Adrenal gland (tissue), 12 donors: ENCODE data around the gene FGFR3. TPM values are rescaled to one million over a fixed set of nuclear protein-coding genes. Genes with fewer than 3 reads are reported as not detected.

Source experiments
- DNase-seq, 7 donors: peaks; one replicate each; pipeline ENCODE4 v3.0.0-alpha.2; 2019 to 2020
- H3K27ac ChIP-seq, 5 donors: fragments of 200-600 bp; sonication (generic) in 4 of 5; 1 replicate in 3 of 5; 2 replicates in 2 of 5; pipeline versions ENCODE4 v1.5.1 to v1.8.0; 2016 to 2020; ENCODE audit warnings: mild to moderate bottlenecking in 1 of 5
- H3K27me3 ChIP-seq: fragments of 200-600 bp; 2 replicates; pipeline ENCODE4 v1.8.0; 2021
- H3K36me3 ChIP-seq, 2 donors: fragments of 200-600 bp; replicated peaks in 1 of 2; 1 replicate in 1 of 2; 2 replicates in 1 of 2; pipeline versions ENCODE4 v1.5.1 to v1.8.0; 2018 to 2022
- H3K4me1 ChIP-seq, 2 donors: fragments of 200-600 bp; replicated peaks in 1 of 2; 1 replicate in 1 of 2; 2 replicates in 1 of 2; pipeline versions ENCODE4 v1.5.1 to v1.8.0; 2018 to 2021
- H3K4me3 ChIP-seq, 4 donors: fragments of 200-600 bp; sonication (generic) in 3 of 4; one replicate each; pipeline ENCODE4 v1.5.1; 2016 to 2018
- H3K9me3 ChIP-seq, 3 donors: fragments of 200-600 bp; sonication (generic) in 1 of 3; replicated peaks in 1 of 3; 1 replicate in 2 of 3; 2 replicates in 1 of 3; pipeline versions ENCODE4 v1.5.1 to v1.8.0; 2016 to 2021
- POLR2A ChIP-seq, 2 donors: fragments of 450-650 bp; IDR thresholded peaks; one replicate each; pipeline ENCODE4 v1.6.1; 2017; ENCODE audit warnings: antibody characterized with exemption in 2 of 2, mild to moderate bottlenecking in 2 of 2, moderate library complexity in 1 of 2
- WGBS, 4 donors: extraction: QIAGEN DNeasy Blood & Tissue Kit in 2 of 4; methylation state at CpG; one replicate each; pipeline versions ENCODE4 v1.1.5 to v1.1.7; 2013 to 2017; 5-methylcytosine and 5-hydroxymethylcytosine counted together
- intact Hi-C, 2 donors: fragments of 100-400 bp; cut with DNase I; formaldehyde crosslinking; loops; one replicate each; pipeline versions ENCODE4 v1.14.1 to v1.15.0; 2022 to 2023
- polyA plus RNA-seq, 3 donors: library from polyadenylated mRNA; stranded (reverse); fragments of 200-250 nt in 2 of 3; fragments of 350-450 nt in 1 of 3; fragmentation: Illumina TruSeq in 1 of 3; extraction: RNeasy Lipid Tissue Mini Kit (QIAGEN cat#74804) in 1 of 3; gene quantifications; one replicate each; pipeline ENCODE4 v1.2.3, GENCODE V29; 2013 to 2014
- total RNA-seq, 9 donors: library from RNA; depleted of rRNA in 4 of 9; stranded (reverse); fragments of >200 nt in 4 of 9; fragments of 120-200 nt in 1 of 9; fragmentation: NEBNext Ultra II Directional in 1 of 9; extraction: Animal tissue kit (Norgen Biotek cat#: 25700) in 1 of 9; gene quantifications; one replicate each; pipeline versions ENCODE4 v1.1.0 to v1.2.4, GENCODE V29; 2013 to 2023
- TF ChIP-seq, protein P1 (sequence below), 6 experiments: fragments of 450-650 bp in 4 of 6; fragments of 200-600 bp in 2 of 6; sonication (generic) in 1 of 6; IDR thresholded peaks; 1 replicate in 5 of 6; 2 replicates in 1 of 6; pipeline versions ENCODE4 v1.5.1 to v1.8.0; 2016 to 2021; ENCODE audit warnings: antibody characterized with exemption in 6 of 6, mild to moderate bottlenecking in 2 of 6, moderate library complexity in 1 of 6
- donor health status: healthy with polysubstance abuse.
- donor health status: Bipolar disorder and iron deficiency.
- donor health status: DM: yes; HTN: yes; CAD: no.
- donor health status: DM: no; HTN: no; CAD: no.
- donor health status: DM: no; HTN: no; CAD: no.
- donor health status: DM: yes; HTN: yes; CAD: no.

Gene FGFR3
- total and polyA plus RNA-seq, 12 donors: 0.11 to 4.7 (median 1.9) TPM

GRCh38 chr4:1775731-1776500 is 17.2 kb upstream of the FGFR3 start:
- Histone ChIP-seq H3K36me3 (no peaks in the 10 kb centered on the region), H3K4me3 (no peak overlapping the region), H3K27ac (no peak overlapping the region), H3K27me3 (no peaks in the 10 kb centered on the region), H3K9me3 (no peaks in the 10 kb centered on the region), H3K4me1 (no peaks in the 10 kb centered on the region)
- no peak for DNase-seq
- 69 to 82% (median 78%) methylated on average over 8 to 23 of the region's 23 CpGs for WGBS, 4 donors
- TF ChIP-seq, protein P1, sequence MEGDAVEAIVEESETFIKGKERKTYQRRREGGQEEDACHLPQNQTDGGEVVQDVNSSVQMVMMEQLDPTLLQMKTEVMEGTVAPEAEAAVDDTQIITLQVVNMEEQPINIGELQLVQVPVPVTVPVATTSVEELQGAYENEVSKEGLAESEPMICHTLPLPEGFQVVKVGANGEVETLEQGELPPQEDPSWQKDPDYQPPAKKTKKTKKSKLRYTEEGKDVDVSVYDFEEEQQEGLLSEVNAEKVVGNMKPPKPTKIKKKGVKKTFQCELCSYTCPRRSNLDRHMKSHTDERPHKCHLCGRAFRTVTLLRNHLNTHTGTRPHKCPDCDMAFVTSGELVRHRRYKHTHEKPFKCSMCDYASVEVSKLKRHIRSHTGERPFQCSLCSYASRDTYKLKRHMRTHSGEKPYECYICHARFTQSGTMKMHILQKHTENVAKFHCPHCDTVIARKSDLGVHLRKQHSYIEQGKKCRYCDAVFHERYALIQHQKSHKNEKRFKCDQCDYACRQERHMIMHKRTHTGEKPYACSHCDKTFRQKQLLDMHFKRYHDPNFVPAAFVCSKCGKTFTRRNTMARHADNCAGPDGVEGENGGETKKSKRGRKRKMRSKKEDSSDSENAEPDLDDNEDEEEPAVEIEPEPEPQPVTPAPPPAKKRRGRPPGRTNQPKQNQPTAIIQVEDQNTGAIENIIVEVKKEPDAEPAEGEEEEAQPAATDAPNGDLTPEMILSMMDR (IDR thresholded peaks at IDR 0.05): no peak
- no peak for TF ChIP-seq POLR2A (IDR thresholded peaks at IDR 0.05)
- intact Hi-C loops: no loop called here

DNA sequence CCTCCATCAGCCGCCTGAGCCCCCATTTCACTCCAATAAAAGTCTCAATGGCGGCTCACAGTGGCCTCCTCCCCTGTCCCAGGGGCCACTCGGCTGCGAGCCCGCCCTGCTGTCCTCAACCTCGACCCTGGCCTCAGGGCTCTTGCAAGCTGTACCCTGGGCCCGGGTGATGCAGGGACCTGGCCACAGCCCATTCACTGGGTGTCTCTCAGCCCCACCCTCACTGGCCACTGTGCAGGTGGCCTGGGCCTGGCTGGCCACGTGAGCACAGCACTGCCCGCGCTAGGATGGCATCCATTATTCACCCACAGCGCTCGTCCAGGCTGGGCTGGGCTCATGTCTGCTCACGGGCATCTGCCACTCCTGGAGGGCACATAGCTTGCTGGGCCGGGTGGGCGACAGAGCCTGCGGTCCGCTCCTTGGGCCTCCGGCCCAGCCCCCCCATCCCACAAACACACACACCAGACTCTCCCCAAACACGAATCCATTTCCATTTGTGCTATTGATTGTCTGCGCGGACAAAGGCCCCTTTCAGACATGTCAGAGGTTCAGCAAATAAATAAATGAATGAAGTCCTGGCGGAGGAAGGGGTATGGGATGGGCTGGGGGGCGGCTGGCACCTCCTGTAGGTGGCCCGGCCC is 16.5 kb upstream of the FGFR3 start:
- Histone ChIP-seq H3K4me1 (no peaks in the 10 kb centered on the region), H3K4me3 (no peak overlapping the region), H3K9me3 (no peaks in the 10 kb centered on the region), H3K27me3 (no peaks in the 10 kb centered on the region), H3K36me3 (no peaks in the 10 kb centered on the region), H3K27ac (no peak overlapping the region)
- no peak for DNase-seq
- TF ChIP-seq, protein P1 (IDR thresholded peaks at IDR 0.05): no peak
- no peak for TF ChIP-seq POLR2A (IDR thresholded peaks at IDR 0.05)
- 90 to 93% (median 91%) methylated on average over 15 to 24 of the region's 24 CpGs for WGBS, 4 donors
- intact Hi-C loops: no loop called here

DNA sequence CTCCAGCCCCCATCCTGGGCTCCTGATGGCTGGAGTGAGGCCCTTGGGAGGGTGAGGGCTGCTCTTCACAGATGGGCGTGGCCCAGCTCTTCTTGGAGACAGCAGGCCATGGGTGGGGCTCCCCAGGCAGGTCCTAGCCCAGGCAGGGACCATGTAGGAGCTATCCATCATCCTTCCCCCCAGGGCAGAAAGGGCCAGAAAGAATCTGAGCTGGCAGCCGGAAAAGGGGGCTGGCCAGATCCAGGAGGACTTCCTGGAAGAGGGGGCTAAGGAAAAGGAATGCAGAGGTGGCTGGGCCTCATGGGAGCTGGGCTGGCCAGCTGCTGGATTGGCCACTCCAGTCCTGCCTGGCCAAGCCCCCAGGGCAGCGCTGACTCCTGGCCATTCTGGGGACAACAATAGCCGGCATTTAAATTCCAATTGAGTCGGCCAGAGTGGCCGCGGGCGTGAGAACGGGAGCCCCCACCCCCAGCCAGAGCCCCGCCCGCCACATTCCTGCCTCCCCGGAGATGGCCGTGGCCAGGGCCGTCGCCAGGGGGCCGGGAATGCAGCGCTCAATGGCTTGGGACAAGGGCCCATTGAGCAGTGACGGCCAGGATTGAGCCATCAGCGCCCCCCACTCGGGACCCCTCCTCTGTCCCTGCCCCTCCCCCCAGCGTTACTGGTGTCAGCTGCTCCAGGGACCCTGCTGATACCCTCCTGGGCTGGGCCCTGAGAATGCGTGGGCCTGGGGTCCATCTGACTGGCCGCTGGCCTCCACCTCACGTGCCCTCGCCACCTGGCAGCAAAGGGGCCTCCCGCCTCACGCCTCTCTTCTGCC is 15.1 kb upstream of the FGFR3 start:
- intact Hi-C loops: no loop called here
- no peak overlapping the region for H3K4me3 ChIP-seq
- no peaks in the 10 kb centered on the region for H3K27me3 ChIP-seq
- H3K27ac ChIP-seq: no peak overlapping the region
- TF ChIP-seq POLR2A (IDR thresholded peaks at IDR 0.05): no peak
- TF ChIP-seq, protein P1 (IDR thresholded peaks at IDR 0.05): no peak
- 47 to 74% (median 61%) methylated on average over 10 to 27 of the region's 27 CpGs for WGBS, 4 donors
- DNase-seq: no peak
- no peaks in the 10 kb centered on the region for H3K4me1 ChIP-seq
- no peaks in the 10 kb centered on the region for H3K36me3 ChIP-seq
- no peaks in the 10 kb centered on the region for H3K9me3 ChIP-seq
